NCI-H345 treated with DMSO at 0.1 percent for 48 hours (cell line): ENCODE measurements around the gene SLK.

Experiments used
- DNase-seq: peaks from one replicate; lab custom pipeline; 2025; ENCODE audit not compliant: unreplicated experiment; lab: John Stamatoyannopoulos, UW

SLK gene

DNA sequence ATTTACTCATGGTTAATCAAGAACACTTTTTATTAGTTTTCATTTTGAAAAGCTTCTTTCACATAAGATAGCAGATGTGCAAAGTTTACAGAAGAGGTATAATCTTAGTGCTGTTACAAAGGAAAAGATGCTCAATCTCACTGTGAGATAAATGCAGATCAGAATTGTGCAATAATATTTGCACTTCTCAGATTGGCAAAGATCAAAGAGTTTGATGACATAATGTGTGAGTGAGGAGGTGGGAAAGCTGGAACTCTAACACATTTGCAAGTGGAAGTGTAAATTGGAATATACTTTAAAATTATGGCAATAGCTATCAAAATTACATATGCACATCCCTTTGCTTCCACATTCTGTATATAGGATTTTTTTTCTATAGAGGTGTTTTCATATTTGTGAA lies 27.4 kb upstream of the SLK start:
- DNase-seq: no peak

GRCh38 chr10:103941801-103942200 lies 25.1 kb upstream of the SLK start:
- DNase-seq: no peak

DNA sequence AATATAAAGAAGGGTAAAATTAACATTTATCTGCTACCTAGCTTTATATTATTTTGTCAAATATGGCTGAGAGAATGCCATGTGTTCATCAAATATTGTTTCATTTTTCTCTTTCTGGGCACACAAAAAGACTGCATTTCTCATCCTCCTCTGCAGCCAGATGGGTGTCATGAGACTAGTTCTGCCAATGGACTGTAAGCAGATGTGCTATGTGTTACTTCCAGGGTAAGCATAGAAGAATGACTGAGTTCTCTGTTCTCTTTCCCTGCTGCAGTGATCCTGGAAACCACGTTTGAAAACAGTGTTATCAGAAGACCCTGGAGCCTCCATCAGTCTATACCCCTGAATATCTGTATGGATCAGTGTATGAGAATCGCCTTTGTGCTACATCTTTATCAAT lies 24.1 kb upstream of the SLK start:
- no peak for DNase-seq

DNA sequence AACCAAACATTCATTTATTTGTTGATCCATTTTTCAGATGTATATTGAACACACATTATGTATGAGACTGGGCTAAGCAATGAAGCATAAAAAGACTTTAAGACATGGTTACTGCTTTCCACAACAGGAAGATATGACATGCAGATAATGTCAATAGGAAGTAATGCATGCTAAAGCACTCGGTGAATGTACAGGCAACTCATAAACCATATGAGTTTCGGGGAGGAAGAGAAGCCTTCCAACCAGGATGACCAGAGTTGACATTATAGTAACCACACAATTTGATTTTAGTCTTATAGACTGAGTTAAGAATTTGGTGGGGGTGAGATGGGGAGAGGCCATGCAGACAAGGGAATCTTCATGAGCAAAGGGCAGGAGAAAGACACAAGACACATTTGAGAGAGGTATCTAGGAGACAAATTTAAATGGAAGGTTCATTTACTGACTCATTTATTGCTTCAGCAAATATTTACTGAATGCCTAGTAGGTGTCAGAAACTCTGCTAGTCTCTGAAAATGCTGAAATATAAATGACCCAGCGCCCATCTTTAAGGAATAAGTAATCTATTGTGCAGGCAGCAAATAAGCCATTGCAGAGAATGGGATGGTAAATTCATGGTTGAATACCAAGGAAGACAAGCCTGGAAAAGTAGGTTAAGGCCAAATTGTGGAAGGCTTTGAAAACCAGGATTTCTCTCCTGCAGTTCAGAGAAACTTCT lies 19.0 kb upstream of the SLK start:
- no peak for DNase-seq

GRCh38 chr10:103949728-103950127 lies 17.2 kb upstream of the SLK start:
- DNase-seq: no peak

DNA sequence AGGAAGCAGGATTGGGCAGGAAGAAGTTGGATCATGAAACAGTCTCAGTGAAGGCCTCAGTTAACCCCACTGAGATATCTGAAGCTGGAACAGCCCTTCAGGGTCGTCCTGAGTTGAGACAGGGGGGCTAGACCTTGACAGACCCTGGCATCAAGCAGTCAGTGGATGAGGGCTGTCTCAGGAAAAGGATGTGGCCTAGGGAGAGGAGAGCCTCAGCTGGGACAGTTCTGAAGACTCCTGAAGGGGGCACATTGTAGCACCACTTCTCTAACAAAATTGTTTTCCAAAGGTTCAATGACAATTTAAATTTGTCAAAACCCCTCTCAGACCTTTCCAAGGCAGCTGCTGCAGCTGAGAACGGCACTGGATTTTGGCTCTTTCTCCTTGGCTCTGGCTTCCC lies 15.8 kb upstream of the SLK start:
- no peak for DNase-seq

GRCh38 chr10:103951942-103952341 lies 15.0 kb upstream of the SLK start:
- DNase-seq: no peak

- DNase-seq: no peak
Measured at GRCh38 chr10:103954543-103954942, 12.4 kb upstream of the SLK start.

DNA sequence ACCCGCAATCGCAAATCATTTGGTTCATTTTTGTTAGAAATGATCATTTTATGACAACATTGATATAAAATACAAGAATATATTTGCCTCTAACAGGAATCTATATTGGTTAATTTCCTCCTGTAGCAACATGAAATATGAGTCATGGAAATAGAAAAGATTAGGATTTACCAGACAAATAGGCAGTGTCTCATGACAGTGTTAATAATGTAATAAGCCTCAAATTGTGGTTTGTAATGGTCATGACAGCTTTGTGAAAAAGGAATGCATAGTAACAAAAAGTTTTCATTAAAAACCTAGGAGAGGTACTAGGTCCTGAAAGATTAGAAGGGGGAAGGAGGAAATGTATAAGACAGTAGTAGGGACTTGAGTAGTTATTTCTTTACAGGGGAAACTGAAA lies 7.9 kb upstream of the SLK start:
- DNase-seq: no peak

DNA sequence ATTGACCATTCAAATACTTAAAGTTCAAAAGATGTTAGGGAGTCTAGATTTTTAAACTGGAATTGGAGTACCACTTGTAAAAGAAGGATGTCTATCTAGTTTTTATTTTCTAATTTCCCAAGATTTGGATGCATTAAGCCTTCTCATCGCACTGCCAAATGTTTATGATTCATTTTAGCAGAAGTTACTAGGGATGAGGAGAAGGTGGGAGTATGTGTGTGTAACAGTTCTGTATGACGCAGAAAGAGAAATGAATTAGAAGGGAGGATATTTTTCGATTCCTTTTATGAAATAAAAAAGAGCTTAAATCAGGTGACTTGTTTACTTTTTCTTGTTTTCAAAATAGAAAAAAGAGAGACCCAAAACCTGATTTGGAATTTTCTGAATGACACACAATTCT lies 6.8 kb upstream of the SLK start:
- DNase-seq: no peak

GRCh38 chr10:103967448-103968071 lies 620 bp downstream of the SLK start:
- no peak for DNase-seq

GRCh38 chr10:103968441-103969391 lies 1.8 kb downstream of the SLK start:
- DNase-seq: no peak

GRCh38 chr10:103969436-103969835 lies 2.5 kb downstream of the SLK start:
- no peak for DNase-seq

GRCh38 chr10:103969857-103970627 lies 3.1 kb downstream of the SLK start:
- no peak for DNase-seq

DNA sequence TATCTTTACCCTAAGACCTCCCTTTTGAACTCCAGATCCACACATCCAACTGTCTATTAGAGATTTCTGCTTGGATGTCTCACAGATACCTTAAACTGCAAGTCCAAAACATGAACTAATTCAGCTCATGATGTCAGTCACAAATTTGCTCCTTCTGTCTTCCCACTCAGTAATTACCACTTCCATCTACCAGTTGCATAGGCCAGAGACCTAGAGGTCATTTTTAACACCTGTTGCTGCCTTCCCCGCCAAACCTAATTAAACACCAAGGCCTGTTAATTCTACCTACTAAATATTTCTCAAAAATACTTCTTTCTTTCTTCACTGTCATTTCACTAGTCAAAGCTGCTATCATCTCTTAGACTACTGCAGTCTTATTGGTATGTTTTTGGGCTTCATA lies 8.2 kb downstream of the SLK start:
- no peak for DNase-seq

DNA sequence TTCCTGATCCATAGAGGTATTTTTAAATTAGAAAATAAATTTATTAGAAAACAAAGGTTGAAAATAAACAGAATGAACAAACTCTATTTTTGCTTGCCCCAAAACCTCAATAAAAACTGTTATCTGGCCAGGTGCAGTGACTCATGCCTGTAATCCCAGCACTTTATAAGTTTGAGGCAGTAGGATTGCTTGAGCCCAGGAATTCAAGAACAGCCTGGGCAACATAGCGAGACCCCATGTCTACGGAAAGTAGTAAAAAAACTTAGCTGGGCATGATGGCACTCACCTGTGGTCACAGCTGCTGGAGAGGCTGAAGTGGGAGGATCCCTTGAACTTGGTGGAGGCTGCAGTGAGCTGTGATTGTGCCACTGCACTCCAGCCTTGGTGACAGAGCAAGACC lies 10.3 kb downstream of the SLK start:
- DNase-seq: no peak

GRCh38 chr10:103979530-103979929 lies 12.6 kb downstream of the SLK start:
- DNase-seq: no peak

DNA sequence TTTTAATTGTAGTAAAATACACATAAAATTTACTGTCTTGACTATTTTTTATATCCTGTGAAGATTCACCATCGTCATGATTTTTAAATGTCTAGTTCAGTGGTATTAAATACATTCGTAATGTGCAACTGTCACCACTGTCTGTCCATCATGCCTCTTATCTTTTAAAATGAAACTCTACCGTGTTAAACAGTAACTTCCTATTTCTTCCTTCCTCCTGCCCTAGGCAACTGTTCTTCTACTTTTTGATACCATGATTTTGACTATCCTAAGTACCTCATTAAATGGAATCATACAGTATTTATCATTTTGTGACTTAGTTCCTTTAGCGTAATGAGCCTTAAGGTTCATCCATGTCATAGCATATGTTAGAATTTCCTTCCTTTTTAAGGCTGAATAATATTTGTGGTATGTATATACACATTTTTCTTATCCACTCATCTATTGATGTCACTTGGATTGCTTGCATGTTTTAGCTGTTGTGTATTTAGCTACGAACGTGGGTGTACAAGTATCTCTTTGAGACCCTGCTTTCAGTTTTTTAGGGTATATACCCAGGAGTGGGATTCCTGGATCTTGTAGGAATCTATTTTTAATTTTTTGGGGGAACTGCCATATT lies 13.5 kb downstream of the SLK start:
- no peak for DNase-seq

DNA sequence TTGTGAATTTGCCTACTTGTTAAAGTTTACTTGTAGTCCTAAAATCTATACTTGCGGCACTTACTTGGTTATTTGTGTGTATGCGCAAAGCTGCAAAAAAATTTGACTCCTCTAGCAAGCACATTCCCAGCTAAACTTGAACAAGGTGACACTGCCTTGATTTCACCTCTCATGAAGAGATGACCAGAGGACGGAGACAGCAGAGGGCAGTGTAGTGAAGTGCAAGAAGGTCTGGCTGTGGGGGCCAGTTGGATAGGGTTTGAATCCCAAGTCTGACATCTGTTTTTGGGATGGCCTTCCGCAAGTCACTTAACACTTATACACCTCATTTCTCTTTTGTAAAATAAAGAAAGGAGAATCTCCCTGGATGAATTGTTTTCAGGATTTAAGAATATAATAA lies 15.7 kb downstream of the SLK start:
- DNase-seq: no peak

- no peak for DNase-seq
Measured at GRCh38 chr10:103983367-103983911, 16.5 kb downstream of the SLK start.
